Right lobe of liver (tissue), 4 donors: Measurements from ENCODE around the gene SBF1.

Experiments
- CTCF ChIP-seq, 4 donors: fragments of 200-600 bp in 3 of 4; fragments of 450-650 bp in 1 of 4; IDR thresholded peaks; one replicate each; pipeline versions ENCODE4 v1.5.1 to v1.8.0; 2016 to 2022; ENCODE audit warnings: antibody characterized with exemption in 4 of 4, mild to moderate bottlenecking in 2 of 4
- POLR2A ChIP-seq: fragments of 450-650 bp; IDR thresholded peaks from one replicate; pipeline ENCODE4 v1.6.1; 2017; ENCODE audit warnings: antibody characterized with exemption, mild to moderate bottlenecking
- donor health status: DM: no; HTN: no; CAD: no.
- donor health status: DM: no; HTN: no; CAD: no.
- donor health status: DM: no; HTN: yes; CAD: no.

- no peak for TF ChIP-seq CTCF (IDR thresholded peaks at IDR 0.05)
- TF ChIP-seq POLR2A, result no peak
Measured at GRCh38 chr22:50435291-50436014, 39.4 kb downstream of the SBF1 start.
